ENCODE measurements around the gene RAD51D.
"Not testable (repeated sequence)": the region's sequence is repeated elsewhere in the genome, so short reads cannot be mapped to it uniquely, and the experiment has no call there.

Gene RAD51D

DNA sequence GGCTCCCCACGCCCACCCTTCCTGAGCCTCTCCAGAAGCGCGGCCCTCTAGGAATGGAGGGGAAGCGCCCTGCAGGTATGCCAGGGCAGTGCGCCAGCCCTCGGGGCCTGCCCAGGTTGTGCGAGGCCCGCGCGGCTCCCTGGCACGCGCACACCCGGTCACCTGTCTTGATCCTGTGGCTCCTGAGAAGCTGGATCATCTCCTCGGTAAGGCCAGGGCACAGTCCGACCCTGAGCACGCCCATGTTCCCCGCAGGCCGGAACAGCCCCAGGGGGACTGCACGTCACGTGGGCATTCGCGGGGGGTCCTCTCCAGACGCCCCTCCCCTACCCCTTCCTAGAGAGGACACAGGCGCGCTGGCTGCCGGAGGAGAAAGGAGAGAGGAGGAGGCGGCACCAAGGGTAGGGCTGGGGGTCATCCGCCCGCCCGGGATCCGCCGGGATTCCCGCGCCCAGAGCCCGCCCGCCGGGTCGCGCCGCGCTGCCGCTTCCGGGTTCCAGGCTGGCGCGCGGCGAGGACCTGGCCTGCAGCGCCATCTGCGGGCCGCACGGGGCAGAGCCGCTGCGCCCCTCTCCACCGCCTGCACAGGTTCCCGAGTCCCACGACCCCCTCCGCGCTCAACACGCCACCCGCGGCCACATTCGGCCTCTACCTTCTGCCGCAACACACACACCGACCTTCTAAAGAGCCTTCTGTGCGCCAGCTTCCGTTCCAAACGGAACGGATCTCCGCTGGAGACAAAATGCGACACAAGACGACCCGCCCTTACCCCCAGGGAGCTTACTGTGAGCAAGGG lies at the start of gene RAD51D:
RAD51D (minus strand) TSS at position 491 of the 796 bp plus-strand sequence; CDS start at position 244, 247 bp downstream.
- in situ Hi-C loops (cut with HindIII; ENCODE audit: low sequenced_read_pairs), result loop anchor here (10.0 kb wide), 1 partner anchor 575 kb away; no protein-coding TSS in a partner anchor

DNA sequence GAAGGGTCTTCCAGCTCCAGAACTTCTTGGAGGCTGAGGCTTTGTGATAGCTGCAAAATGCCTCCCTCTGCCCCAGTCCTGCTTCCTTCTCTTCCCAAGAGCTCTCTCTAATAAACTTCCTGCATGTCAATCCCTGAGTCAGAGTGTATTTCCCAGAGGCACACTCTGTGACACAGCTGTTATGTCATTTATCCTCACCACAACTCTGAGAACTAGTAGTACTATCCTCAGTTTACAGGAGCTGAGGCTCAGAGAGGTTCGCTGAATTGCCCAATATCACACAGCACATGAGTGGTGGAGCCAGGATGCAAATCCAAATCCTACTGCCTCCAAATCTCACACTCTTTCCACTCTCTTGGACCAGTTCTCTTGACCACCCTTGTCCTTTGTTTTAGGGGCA lies 48.0 kb upstream of the RAD51D start:
- in situ Hi-C loops (cut with HindIII; ENCODE audit: low sequenced_read_pairs), result no loop called here

DNA sequence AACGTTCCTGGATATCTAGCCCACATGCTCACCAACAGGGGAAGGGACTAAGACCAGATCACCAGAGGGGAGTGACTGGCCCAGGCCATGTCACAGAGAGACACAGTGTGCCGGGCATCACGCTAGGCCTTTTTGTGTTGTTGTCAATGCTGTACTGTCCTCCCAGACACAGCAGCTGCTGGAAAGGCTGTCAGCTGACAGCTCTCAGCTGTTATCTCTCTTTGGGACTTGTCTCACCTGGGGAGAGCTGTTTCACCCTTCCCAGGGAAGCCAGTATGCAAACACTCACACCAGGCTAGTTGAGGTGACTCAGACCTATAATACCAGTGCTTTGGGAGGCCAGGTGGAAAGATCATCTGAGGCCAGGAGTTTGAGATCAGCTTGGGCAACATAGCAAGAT lies 47.4 kb upstream of the RAD51D start:
- in situ Hi-C loops (cut with HindIII; ENCODE audit: low sequenced_read_pairs), result no loop called here

DNA sequence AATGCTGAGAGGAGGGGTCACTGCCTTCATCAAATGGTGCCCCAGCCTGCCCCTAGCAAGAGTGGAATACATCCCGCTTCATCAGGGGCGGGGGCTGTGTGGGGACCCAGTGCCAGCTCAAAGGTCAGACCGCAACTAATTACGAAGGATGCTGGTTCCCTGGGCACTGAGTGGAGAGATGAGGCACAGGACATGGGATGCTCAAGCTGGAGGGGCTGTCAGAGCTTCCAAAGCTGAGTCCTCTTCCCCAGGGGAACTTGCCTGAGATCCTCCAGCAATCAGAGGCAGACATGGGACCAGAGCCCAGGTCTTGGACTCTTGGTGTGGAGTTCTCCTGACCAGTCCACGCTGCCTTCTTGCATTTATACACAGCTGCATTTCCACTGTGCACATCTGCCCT lies 46.9 kb upstream of the RAD51D start:
- in situ Hi-C loops (cut with HindIII; ENCODE audit: low sequenced_read_pairs), result no loop called here

DNA sequence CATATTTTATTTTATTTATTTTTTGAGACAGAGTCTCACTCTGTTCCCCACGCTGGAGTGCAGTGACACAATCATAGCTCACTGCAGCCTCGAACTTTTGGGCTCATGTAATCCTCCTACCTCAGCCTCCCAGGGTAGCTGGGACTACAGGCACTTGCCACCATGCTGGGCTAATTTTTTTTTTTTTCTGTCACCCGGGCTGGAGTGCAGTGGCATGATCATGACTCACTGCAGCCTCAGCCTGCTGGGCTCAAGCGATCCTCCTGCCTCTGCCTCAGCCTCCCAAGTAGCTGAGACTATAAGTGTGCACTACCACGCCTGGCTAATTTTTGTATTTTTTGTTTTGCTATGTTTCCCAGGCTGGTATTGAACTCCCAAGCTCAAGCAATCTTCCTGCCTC lies 45.1 kb upstream of the RAD51D start:
- in situ Hi-C loops (cut with HindIII; ENCODE audit: low sequenced_read_pairs), result no loop called here

DNA sequence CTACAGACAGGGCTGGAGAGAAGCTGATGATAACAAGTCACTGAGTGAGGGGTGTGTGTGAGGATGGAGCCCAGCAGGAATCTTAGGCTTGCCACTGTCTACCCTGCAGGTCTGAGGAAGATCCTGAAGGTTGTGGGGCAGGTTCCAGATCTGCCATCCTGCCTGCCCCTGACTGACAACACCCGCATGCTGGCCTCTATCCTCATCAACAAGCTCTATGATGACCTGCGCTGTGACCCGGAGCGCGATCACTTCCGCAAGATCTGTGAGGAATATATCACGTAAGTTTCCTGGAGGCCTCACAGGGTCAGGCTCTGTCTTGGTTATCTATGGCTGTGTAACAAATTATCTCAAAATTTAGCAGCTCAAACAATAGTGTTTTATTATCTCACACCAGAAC lies 44.2 kb upstream of the RAD51D start:
- in situ Hi-C loops (cut with HindIII; ENCODE audit: low sequenced_read_pairs), result no loop called here

DNA sequence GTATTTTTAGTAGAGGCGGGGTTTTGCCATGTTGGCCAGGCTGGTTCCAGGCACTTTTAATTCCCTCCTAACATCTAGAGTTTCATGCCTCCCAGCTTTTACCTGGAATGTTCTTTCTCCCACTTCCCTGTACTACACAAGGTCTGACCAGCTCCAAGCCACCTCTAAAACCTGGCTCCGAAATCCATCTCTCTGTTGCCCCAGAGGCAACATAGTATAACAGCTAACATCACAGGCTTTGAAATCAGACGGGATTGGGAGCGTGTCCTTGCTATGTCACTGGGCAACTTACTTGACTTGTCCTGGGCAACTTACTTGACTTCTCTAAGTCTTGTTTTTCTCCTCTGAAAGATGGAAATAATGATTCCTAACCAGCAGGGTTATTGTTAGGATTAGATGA lies 43.1 kb upstream of the RAD51D start:
- in situ Hi-C loops (cut with HindIII; ENCODE audit: low sequenced_read_pairs), result no loop called here

DNA sequence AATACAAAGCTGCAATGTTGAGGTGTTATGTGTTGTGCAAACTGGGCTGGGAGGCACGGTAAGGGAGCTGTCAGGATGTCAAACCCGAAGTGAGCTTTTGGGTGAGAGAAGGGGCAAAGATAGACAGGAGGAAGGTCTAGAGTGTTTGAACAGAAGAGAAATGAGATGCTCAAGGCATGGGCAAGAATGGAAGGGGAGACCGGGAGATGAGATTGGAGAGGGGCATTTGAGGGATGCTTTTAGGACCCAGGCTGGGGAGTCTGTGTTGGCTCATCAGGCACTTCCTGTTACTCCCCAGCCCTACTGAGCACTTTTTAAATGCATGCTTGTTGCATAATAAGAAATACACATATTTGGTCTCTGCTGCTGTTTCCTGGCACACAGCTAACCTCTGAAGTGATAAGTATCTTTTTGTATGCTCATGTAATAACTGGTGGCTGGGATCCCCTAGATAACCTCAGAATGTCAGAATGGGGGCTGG lies 41.7 kb upstream of the RAD51D start:
- in situ Hi-C loops (cut with HindIII; ENCODE audit: low sequenced_read_pairs), result no loop called here

DNA sequence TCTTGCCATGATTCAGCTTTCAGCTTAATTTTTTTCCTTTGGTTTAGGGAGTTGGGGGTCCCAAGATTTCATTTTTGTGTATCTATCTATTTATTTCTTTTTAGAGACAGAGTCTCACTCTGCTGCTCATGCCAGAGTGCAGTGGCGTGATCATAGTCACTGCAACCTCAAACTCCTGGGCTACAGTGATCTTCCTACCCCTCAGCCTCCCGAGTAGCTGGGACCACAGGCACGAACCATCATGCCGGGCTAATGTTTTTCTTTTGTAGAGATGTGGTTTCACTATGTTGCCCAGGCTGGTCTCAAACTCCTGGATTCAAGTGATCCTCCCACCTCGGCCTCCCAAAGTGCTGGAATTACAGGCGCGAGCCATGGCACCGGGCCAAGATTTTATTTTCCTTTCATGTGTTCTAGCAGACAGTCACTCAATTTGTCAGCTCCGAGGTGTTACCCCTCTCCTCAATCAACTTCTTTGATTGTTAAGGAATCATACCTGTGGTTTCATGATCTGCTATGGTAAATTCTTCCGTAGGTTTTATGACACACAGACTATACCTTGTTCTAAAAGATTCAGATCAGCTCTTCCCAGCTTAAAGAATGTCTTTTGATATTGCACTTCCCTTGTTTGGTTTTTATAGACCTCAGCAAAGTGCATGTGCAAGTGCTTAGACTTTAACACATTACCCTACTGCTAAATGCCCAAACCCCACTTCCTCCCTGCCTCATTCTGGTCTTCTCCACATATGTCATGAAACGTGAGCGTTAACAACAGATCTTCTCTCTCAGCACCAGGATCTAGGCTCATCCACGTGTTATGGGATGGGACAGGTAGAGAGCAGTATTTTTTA lies 40.9 kb upstream of the RAD51D start:
- in situ Hi-C loops (cut with HindIII; ENCODE audit: low sequenced_read_pairs), result no loop called here

DNA sequence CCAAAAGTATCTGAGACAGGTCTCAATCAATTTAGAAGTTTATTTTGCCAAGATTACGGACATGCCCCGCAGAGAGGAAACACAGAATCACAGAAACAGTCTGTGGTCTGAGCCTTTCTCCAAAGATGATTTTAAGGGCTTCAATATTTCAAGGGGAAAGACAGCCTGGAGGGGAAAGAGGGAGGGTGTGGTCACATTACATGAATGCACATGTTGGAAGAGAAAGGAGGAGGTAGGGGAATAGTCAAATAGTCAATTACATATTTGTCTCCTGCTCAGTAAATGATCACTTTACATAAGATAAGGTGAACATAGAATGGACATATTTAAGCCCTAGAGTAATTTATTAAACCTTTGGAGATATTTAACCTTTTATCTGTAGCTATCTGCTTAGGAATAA lies 40.3 kb upstream of the RAD51D start:
- in situ Hi-C loops (cut with HindIII; ENCODE audit: low sequenced_read_pairs), result no loop called here

DNA sequence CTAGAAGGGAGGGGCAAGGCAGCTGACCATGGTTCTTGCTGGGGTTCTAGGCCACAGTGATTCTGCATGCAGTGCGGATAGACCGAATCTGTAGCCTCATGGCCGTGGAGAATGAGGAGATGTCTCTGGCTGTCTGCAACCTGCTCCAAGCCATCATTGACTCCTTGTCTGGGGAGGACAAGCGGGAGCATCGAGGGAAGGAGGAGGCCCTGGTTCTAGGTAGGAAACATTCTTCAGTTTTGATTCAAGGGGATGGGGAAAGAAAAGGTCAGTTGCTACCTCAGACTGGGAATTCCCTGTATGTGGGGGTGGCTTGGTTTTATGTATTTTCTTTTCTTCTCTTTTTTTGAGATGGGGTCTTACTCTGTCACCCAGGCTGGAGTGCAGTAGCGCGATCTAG lies 35.6 kb upstream of the RAD51D start:
- in situ Hi-C loops (cut with HindIII; ENCODE audit: low sequenced_read_pairs), result no loop called here

DNA sequence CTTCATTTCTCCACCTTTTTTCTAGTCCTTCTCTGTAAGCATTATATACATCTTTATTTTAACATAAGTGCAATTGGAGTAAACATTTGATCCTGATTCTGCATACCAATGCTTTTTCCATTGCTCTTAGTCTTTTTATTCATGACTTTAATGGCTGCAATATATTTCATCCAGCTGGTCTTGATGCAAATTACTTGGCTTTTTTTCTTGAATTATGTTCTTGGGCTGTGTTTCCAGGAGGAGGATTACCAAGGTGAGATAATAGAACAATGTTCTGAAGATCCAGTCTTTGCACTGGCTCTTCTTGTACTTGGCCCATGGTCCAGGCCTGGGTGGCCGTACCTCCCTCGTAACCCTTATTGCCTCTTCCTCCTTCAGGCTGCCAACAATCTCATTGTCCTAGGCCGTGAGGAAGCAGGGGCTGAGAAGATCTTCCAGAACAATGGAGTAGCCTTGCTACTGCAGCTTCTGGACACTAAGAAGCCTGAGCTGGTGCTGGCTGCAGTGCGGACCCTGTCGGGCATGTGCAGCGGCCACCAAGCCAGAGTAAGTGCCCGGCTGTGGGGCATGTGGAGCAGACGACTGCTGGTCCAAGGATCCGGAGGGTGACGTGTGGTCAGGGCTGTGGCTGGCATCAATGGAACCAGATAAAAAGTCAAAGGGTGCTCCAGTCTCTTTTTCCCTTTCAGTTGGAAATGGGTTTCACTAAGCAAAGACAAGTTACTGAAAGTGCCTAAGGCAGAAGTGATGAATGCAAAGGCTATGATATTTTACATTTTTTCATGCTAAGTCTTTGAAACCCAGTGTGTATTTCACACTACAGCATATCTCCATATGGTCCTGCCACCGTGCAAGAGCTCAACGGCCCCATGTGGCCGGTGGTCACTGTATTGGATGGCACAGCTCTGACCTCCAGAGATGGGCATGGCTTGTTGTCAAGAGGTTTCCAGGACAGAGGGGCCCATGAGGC lies 34.8 kb upstream of the RAD51D start:
- in situ Hi-C loops (cut with HindIII; ENCODE audit: low sequenced_read_pairs), result no loop called here

DNA sequence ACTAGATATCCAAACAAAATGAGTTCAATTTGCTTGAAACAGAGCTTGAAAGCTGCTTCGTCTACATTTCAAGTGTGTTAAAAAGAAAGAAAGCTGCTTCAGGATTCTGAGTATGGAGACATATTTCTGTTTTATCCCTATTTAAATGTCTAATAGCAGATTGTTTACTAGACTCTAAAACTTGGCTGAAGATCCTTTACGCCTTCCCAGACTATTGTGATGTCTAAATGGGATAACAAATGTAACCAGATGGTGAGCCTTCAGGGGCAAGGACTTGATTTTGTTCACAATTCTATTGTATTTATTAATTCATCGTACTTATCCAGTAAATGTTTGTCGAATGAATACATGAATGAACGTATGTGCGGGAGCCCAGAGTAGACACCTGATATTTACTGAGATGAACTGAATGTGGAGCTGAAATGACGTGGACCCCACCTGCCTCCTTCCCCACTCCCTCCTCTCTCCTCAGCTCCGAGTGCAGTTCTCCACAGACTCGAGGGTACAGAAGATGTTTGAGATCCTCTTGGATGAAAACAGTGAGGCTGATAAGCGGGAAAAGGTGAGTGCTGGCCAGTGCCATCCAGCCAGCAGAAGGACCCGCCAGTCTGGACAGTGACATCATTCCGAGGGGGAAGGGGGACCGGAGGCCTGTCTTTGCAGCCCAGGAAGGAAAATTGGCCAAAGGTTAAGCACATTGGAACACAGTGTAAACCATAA lies 32.9 kb upstream of the RAD51D start:
- in situ Hi-C loops (cut with HindIII; ENCODE audit: low sequenced_read_pairs), result no loop called here

DNA sequence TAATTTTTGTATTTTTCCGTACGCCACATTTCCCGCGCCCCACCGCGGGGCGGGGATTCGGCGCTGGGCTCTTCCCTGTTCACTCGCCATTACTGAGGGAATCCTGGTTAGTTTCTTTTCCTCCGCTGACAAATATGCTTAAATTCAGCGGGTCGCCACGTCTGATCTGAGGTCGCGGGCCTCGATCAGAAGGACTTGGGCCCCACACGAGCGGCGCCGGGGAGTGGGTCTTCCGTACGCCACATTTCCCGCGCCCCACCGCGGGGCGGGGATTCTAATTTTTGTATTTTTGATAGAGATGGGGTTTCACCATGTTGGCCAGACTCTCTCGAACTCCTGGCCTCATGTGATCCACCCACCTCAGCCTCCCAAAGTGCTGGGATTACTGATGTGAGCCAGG lies 31.4 kb upstream of the RAD51D start:
- in situ Hi-C loops (cut with HindIII; ENCODE audit: low sequenced_read_pairs), result not testable (repeated sequence)

DNA sequence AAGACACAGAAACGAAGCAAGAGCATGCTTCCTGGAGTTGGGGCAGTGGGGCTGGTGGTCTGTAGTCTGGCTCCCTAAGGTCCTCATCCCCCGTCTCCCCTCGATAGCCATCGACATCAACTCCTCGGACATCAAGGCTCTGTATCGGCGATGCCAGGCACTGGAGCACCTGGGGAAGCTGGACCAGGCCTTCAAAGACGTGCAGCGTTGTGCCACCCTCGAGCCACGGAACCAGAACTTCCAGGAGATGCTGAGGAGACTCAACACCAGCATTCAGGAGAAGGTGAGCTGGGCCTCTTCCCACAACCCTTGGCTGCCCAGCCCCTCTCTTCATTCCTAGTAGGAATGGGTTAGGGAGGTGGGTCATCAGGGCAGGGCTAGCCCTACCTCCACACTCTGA lies 30.3 kb upstream of the RAD51D start:
- in situ Hi-C loops (cut with HindIII; ENCODE audit: low sequenced_read_pairs), result loop anchor here (25.0 kb wide), 2 partner anchors 313 to 713 kb away; no protein-coding TSS in a partner anchor

DNA sequence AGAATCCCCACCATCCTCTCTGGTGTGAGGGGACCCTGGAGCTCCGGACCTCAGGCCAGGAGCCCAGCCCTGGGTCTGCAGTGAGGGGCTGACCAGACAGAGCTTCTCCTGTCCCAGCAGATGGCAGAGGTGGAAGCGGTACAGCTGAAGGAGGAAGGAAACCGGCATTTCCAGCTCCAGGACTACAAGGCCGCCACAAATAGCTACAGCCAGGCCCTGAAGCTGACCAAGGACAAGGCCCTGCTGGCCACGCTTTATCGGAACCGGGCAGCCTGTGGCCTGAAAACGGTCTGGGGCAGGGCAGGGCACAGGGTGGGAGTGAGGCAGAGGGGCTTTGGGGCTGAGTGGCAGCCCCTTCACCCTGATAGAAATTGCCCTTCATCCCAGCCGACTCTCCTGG lies 28.5 kb upstream of the RAD51D start:
- in situ Hi-C loops (cut with HindIII; ENCODE audit: low sequenced_read_pairs), result loop anchor here (25.0 kb wide), 2 partner anchors 311 to 711 kb away; no protein-coding TSS in a partner anchor

DNA sequence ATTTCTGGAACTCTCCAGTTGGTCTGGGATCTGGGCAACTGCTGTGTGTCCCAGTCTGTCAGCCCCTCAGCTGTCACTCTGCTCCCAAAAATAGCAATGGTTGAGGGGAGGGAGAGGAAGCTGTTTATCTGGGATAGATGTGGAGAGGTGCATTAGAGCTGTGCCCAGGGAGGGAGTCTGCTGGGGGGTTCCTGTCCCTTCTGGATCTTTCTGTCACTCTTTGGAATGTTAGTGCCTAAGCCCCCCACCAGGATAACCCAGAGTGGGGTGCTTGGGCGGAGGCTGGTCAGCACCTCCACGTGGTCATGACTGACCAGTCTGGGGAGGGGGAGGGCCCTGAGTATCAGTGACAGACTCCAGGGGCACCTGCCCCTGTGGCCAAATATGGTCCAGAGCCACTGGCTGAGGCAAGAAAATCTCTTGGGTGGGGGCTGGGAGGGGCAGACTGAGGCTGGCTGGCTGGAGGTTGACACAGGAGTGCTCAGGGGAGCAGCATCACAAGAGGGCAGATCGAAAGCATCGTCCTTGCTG lies 27.8 kb upstream of the RAD51D start, which contains the start of gene UNC45B:
UNC45B (plus strand) TSS at position 443 of the 531 bp plus-strand sequence. CDS start 447 bp downstream, outside the sequence.
- in situ Hi-C loops (cut with HindIII; ENCODE audit: low sequenced_read_pairs), result loop anchor here (25.0 kb wide), 2 partner anchors 310 to 710 kb away; no protein-coding TSS in a partner anchor

DNA sequence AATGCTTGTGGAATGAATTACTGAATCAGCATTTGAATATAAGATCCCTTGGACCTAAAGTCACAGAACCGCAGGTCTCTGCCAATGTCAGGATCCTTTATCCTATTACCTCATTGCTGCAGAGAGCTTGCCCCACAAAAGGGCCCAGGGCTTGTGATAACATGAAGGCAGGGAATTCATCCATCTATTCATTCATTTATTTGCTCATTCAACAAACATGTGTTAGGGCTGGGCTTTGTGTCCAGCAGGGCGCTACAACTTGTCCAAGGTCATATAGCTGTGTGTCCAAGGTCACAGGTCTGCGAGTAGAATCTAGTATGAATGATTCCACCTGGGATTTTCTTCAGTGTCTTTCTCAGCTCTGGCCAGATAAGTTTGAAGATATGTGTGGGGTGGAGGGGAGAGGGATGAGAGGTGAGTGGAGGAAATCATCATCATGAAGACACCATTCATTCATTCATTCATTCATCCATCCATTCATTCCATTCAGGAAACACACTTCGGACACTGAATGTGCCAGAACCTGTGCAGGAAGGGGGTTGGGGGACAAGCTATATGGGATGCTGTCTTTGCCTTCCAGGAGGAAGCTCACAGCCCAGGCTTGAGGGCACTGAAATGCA lies 26.7 kb upstream of the RAD51D start:
- in situ Hi-C loops (cut with HindIII; ENCODE audit: low sequenced_read_pairs), result loop anchor here (25.0 kb wide), 2 partner anchors 309 to 709 kb away; no protein-coding TSS in a partner anchor

DNA sequence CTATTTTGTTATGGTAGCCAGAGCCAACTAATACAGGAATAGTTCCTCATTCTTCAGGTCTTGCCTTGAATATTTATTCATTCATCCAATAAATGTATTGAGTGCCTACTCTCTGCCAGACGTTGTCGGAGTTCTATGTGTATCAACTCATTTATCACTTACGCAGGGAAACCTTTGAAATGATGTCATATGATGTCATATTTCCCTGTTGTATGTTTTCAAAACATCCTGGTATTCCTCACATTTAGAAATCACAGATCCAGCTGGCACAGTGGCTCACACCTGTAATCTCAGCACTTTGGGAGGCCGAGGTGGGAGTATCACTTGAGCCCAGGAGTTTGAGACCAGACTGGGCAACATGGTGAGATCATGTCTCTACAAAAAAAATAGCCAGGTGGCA lies 25.2 kb upstream of the RAD51D start:
- in situ Hi-C loops (cut with HindIII; ENCODE audit: low sequenced_read_pairs), result loop anchor here (25.0 kb wide), 2 partner anchors 308 to 708 kb away; no protein-coding TSS in a partner anchor

All from endothelial cell of hepatic sinusoid (primary cell).